HAP-1 (cell line): Measurements from ENCODE around the gene FBLN5.
A peak's percentile ranks its signal among the peaks of the same experiment; 100 is the strongest.

Experiments
- DNase-seq, 2 experiments: peaks; one replicate each; pipeline ENCODE4 v3.0.0-alpha.2; 2016 to 2020; ENCODE audit warnings: low spot score in 2 of 2
- H3K27me3 ChIP-seq: fragments of 250-450 bp; sonication (Bioruptor Pico); 2 replicates; pipeline ENCODE4 v1.5.1; 2020; ENCODE audit warnings: low read depth, mild to moderate bottlenecking, moderate library complexity
- H3K36me3 ChIP-seq: fragments of 250-450 bp; sonication (Bioruptor Pico); replicated peaks from 2 replicates; pipeline ENCODE4 v1.5.1; 2020; ENCODE audit warnings: mild to moderate bottlenecking
- H3K4me1 ChIP-seq: fragments of 250-450 bp; sonication (Bioruptor Pico); 2 replicates; pipeline ENCODE4 v1.5.1; 2020; ENCODE audit warnings: mild to moderate bottlenecking
- H3K4me3 ChIP-seq: fragments of 250-450 bp; sonication (Bioruptor Pico); 2 replicates; pipeline ENCODE4 v1.5.1; 2020; ENCODE audit warnings: mild to moderate bottlenecking, moderate library complexity
- H3K9me3 ChIP-seq: fragments of 250-450 bp; sonication (Bioruptor Pico); 2 replicates; pipeline ENCODE4 v1.5.1; 2020; ENCODE audit warnings: mild to moderate bottlenecking, moderate library complexity
- in situ Hi-C: fragments of 300-500 bp; cut with MboI; formaldehyde crosslinking; loops from 3 replicates; pipeline ENCODE4 v1.14.3; 2020; ENCODE audit warnings: low sequenced_read_pairs, inconsistent platforms, mixed read lengths

The FBLN5 gene

GRCh38 chr14:91934554-91935285 lies 12.8 kb downstream of the FBLN5 start:
- H3K27me3 ChIP-seq = no peaks in the 10 kb centered on the region
- DNase-seq = no peak
- no peak overlapping the region for H3K4me3 ChIP-seq
- no peaks in the 10 kb centered on the region for H3K36me3 ChIP-seq
- H3K4me1 ChIP-seq = no peaks in the 10 kb centered on the region
- H3K9me3 ChIP-seq = no peaks in the 10 kb centered on the region
- in situ Hi-C loops = no loop called here

GRCh38 chr14:91931478-91932088 lies 15.9 kb downstream of the FBLN5 start:
- peaks cover 3% of the 10 kb centered on the region; the same call in 1 of the 2 replicates for H3K4me1 ChIP-seq
- no peaks in the 10 kb centered on the region for H3K9me3 ChIP-seq
- DNase-seq = no peak
- in situ Hi-C loops = no loop called here
- no peak overlapping the region for H3K4me3 ChIP-seq
- no peaks in the 10 kb centered on the region for H3K36me3 ChIP-seq
- H3K27me3 ChIP-seq = no peaks in the 10 kb centered on the region

GRCh38 chr14:91929700-91930099 lies 17.8 kb downstream of the FBLN5 start:
- Histone ChIP-seq H3K4me1 (peaks cover 3% of the 10 kb centered on the region; the same call in 1 of the 2 replicates), H3K36me3 (no peaks in the 10 kb centered on the region), H3K4me3 (no peak overlapping the region), H3K27me3 (no peaks in the 10 kb centered on the region), H3K9me3 (no peaks in the 10 kb centered on the region)
- in situ Hi-C loops = no loop called here
- DNase-seq = no peak

GRCh38 chr14:91927800-91928199 lies 19.7 kb downstream of the FBLN5 start:
- in situ Hi-C loops = no loop called here
- H3K9me3 ChIP-seq = no peaks in the 10 kb centered on the region
- H3K4me3 ChIP-seq = no peak overlapping the region
- peaks cover 3% of the 10 kb centered on the region; the same call in 1 of the 2 replicates for H3K4me1 ChIP-seq
- H3K36me3 ChIP-seq = no peaks in the 10 kb centered on the region
- no peaks in the 10 kb centered on the region for H3K27me3 ChIP-seq
- no peak for DNase-seq

DNA sequence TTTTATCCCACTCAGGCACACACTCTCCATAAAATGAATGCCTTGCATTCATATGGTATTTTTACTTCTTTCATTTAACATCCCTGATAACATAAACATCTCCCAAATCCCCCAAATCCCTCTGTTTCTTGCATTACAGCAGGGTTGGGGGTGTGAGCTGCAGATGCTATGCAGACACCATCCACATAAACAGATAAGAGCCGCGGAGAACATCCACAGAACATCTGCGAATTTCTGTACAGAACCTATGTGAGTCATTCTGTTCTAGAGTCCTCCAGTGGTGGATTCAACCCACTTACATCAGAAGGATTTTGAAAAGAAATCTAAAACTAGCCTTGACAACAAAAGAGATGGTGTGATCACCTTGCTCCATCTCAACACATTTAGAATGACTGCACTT lies 20.3 kb downstream of the FBLN5 start:
- no peak overlapping the region for H3K4me3 ChIP-seq
- in situ Hi-C loops = no loop called here
- peak in 1 of 2 experiments; percentile 2 for DNase-seq

DNA sequence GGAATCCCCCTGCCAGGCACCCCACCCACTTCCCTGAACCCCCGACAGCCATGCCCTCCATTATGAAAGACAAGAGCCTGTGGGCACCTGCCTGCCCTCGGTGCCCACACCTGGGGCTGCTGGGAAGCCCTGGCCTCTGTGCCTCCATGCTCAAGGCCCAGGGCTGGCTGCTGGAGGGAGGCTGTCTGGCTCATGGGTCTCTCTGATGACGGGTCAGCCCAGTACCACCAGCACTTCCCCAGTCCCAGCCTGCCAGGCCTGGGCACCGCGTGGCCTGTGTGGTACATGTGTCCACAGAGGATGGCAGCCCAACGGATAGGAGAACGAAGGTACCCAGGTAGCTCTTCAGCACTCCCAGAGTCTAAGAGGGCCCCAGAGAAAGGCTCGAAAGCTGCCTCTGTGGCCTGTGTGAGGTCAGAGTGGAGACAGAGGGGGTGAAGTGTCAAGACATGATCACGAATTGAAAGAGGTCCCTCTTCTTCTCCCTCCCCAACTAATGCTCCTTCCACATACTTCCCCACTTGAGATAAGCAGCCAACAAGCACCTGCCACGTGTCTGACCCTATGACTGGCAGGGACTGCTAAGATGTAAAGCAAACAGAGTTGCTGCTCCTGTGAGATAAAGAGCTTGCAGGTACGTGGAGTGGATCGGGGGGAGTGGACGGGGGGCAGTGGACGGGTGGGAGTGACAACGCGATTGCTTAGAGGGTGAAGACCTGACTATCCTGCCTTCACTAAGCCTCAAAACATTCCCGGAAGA lies 21.2 kb downstream of the FBLN5 start:
- Histone ChIP-seq H3K36me3 (no peaks in the 10 kb centered on the region), H3K4me3 (no peak overlapping the region), H3K9me3 (no peaks in the 10 kb centered on the region), H3K27me3 (no peaks in the 10 kb centered on the region), H3K4me1 (peaks cover 3% of the 10 kb centered on the region; the same call in 1 of the 2 replicates)
- in situ Hi-C loops = no loop called here
- no peak for DNase-seq

More for the DNA sequence above, 20.3 kb downstream of the FBLN5 start:
- no peaks in the 10 kb centered on the region for H3K27me3 ChIP-seq
- H3K9me3 ChIP-seq = no peaks in the 10 kb centered on the region
- H3K36me3 ChIP-seq = no peaks in the 10 kb centered on the region
- peaks cover 3% of the 10 kb centered on the region; the same call in 1 of the 2 replicates for H3K4me1 ChIP-seq

GRCh38 chr14:91925727-91926121 lies 21.8 kb downstream of the FBLN5 start:
- in situ Hi-C loops = no loop called here
- no peaks in the 10 kb centered on the region for H3K27me3 ChIP-seq
- H3K4me3 ChIP-seq = no peak overlapping the region
- no peaks in the 10 kb centered on the region for H3K36me3 ChIP-seq
- no peaks in the 10 kb centered on the region for H3K9me3 ChIP-seq
- peaks cover 3% of the 10 kb centered on the region; the same call in 1 of the 2 replicates for H3K4me1 ChIP-seq
- DNase-seq = no peak

DNA sequence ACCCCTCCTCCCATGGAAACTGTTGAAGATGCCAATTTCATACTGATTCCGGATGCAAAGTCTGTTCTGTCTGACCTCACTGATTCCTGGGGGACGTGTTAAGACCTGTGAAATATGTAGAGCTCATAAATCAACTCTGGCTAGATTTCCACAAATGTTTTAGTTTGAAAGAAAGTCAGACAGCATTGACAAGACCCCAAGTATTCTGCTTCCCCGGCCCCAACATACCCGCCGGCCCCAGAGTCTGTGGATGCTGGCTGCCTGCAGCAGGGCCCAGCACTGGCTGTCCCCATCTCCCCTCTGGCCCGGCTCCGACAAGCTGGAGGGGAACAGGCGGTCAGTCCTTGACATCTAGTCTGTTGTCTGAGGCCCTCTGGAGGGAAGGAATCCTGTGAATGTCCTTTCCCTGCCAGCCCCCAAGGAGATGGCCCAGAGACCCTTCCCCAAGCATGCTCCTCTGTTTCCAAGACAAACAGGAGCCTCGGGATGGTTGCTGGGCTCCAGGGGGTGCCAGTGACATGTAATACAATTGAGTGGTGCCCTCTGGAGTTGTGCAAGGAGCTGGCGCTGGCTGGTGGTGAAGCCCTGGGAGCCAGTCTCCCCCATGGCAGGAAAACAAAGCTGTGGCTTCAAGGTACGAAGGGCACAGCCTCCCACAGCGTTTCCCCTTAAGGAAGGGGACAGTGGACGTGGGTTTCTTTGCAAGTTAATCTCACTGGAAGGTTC lies 22.3 kb downstream of the FBLN5 start:
- Histone ChIP-seq H3K27me3 (no peaks in the 10 kb centered on the region), H3K4me1 (peaks cover 3% of the 10 kb centered on the region; the same call in 1 of the 2 replicates), H3K4me3 (no peak overlapping the region), H3K9me3 (no peaks in the 10 kb centered on the region), H3K36me3 (no peaks in the 10 kb centered on the region)
- no peak for DNase-seq
- in situ Hi-C loops = no loop called here

- Histone ChIP-seq H3K27me3 (no peaks in the 10 kb centered on the region), H3K9me3 (no peaks in the 10 kb centered on the region)
- in situ Hi-C loops = no loop called here
Measured at GRCh38 chr14:91920526-91920925, 27.0 kb downstream of the FBLN5 start.

GRCh38 chr14:91919814-91920213 lies 27.7 kb downstream of the FBLN5 start:
- Histone ChIP-seq H3K4me1 (no peaks in the 10 kb centered on the region), H3K4me3 (no peak overlapping the region), H3K9me3 (no peaks in the 10 kb centered on the region), H3K36me3 (no peaks in the 10 kb centered on the region), H3K27me3 (no peaks in the 10 kb centered on the region)
- no peak for DNase-seq
- in situ Hi-C loops = no loop called here

More at GRCh38 chr14:91920526-91920925, 27.0 kb downstream of the FBLN5 start:
- no peaks in the 10 kb centered on the region for H3K36me3 ChIP-seq
- no peaks in the 10 kb centered on the region for H3K4me1 ChIP-seq
- no peak for DNase-seq
- H3K4me3 ChIP-seq = no peak overlapping the region

DNA sequence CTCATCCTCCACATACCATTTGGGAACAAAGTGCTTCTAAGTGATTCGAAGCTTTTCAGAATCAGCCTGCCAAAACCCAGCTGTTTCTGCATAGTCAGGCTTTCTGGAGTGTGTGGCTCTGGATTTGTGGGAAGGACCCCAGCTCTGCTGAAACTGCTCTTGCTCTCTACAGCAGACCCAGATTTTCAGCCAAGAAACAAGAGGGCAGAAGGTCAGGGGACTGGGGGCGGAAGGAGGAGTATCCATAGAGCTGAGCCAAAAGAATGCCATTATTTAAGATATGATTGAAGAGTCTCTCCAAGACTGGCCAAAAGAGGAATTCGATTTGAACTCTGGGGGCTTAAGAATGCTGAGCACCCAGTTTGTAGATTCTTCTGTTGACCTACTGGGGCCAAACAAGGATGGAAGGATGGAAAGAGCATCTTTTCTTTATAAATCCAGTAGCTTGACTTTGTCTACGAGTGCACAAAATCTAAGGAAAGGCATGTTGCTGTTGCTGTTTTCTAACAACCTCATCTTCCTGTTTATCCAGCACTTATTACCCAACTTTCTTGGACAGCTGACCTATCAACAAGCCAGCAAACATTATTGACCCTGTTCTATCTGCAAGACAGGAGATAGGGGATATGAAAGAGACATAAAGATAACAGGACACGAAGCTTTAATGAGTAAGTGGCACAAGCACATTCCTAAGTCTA lies 29.2 kb downstream of the FBLN5 start:
- Histone ChIP-seq H3K27me3 (no peaks in the 10 kb centered on the region), H3K4me3 (no peak overlapping the region), H3K36me3 (no peaks in the 10 kb centered on the region), H3K9me3 (no peaks in the 10 kb centered on the region), H3K4me1 (no peaks in the 10 kb centered on the region)
- no peak for DNase-seq
- in situ Hi-C loops = no loop called here

GRCh38 chr14:91912035-91912434 lies 35.5 kb downstream of the FBLN5 start:
- in situ Hi-C loops = no loop called here

DNA sequence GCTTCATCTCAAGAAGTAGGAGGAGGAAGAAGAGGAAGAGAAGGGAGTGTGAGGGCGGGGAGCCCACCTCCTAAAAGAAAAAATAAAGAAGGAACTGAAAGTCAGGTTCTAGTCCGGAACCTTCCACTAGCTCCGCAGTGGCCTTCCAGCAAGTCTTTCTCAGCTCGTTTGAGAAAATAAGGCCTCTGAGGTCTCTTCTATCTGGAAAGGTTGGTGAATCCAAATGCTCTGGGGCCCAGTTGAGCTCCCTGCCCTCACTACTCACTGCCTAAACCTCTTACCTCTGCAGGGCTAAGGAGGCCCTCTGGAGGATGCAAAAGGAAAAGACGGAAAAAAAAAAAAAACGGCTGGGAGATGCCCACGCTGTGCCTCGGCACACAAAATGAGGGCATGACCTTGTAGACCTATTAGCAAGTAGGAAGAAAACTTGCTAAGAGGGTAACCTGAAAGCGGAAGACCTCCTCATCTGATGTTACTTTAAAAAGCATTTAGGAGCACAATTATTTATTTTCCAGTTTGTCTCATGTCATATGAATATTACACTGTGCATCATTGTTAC lies 35.9 kb downstream of the FBLN5 start:
- peaks cover 3% of the 10 kb centered on the region; the same call in 1 of the 2 replicates for H3K4me1 ChIP-seq
- in situ Hi-C loops = no loop called here
- DNase-seq = peak; percentile 65 to 66
- no peaks in the 10 kb centered on the region for H3K9me3 ChIP-seq
- H3K27me3 ChIP-seq = no peaks in the 10 kb centered on the region
- no peak overlapping the region for H3K4me3 ChIP-seq
- no peaks in the 10 kb centered on the region for H3K36me3 ChIP-seq

More at GRCh38 chr14:91912035-91912434, 35.5 kb downstream of the FBLN5 start:
- Histone ChIP-seq H3K27me3 (no peaks in the 10 kb centered on the region), H3K4me3 (no peak overlapping the region), H3K4me1 (peaks cover 3% of the 10 kb centered on the region; the same call in 1 of the 2 replicates), H3K9me3 (no peaks in the 10 kb centered on the region), H3K36me3 (no peaks in the 10 kb centered on the region)
- DNase-seq = no peak
